IMR-90 (cell line): Measurements from ENCODE around the gene GRB10.

Experiments
- BHLHE40 ChIP-seq: fragments of 150-350 bp; IDR thresholded peaks from 2 replicates; pipeline ENCODE4 v1.6.1; 2016; ENCODE audit warnings: mild to moderate bottlenecking, low read depth, low read length
- TF ChIP-seq, protein P1 (sequence below): fragments of 150-350 bp; IDR thresholded peaks from 2 replicates; pipeline ENCODE4 v1.6.1; 2017; ENCODE audit warnings: mild to moderate bottlenecking, antibody characterized with exemption, low read length, low read depth
- TF ChIP-seq, protein P2 (sequence below): conservative IDR thresholded peaks from 2 replicates; pipeline ENCODE4 v1.5.1; 2012; ENCODE audit warnings: mild to moderate bottlenecking, low read depth, low read length, improper control_type of control experiment

DNA sequence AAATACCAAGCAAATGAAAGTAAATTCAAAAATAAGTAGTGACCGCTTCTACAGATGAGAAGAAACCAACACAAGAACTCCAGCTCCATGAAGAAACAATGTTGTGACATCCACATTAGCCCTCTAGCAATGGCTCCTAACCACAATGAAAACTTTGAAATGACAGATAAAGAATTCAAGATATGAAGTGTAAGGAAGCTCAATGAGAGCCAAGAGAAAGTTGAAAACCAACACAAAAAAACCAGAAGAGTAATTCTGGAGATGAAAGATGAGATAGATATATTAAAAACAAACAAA lies 149.3 kb downstream of the GRB10 start:
- TF ChIP-seq, protein P1, sequence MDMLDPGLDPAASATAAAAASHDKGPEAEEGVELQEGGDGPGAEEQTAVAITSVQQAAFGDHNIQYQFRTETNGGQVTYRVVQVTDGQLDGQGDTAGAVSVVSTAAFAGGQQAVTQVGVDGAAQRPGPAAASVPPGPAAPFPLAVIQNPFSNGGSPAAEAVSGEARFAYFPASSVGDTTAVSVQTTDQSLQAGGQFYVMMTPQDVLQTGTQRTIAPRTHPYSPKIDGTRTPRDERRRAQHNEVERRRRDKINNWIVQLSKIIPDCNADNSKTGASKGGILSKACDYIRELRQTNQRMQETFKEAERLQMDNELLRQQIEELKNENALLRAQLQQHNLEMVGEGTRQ = no peak
- no peak for TF ChIP-seq BHLHE40
- TF ChIP-seq, protein P2, sequence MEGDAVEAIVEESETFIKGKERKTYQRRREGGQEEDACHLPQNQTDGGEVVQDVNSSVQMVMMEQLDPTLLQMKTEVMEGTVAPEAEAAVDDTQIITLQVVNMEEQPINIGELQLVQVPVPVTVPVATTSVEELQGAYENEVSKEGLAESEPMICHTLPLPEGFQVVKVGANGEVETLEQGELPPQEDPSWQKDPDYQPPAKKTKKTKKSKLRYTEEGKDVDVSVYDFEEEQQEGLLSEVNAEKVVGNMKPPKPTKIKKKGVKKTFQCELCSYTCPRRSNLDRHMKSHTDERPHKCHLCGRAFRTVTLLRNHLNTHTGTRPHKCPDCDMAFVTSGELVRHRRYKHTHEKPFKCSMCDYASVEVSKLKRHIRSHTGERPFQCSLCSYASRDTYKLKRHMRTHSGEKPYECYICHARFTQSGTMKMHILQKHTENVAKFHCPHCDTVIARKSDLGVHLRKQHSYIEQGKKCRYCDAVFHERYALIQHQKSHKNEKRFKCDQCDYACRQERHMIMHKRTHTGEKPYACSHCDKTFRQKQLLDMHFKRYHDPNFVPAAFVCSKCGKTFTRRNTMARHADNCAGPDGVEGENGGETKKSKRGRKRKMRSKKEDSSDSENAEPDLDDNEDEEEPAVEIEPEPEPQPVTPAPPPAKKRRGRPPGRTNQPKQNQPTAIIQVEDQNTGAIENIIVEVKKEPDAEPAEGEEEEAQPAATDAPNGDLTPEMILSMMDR = no peak
